Panc1 (cell line): ENCODE results near the gene AMFR.
"Not testable (repeated sequence)": the region's sequence is repeated elsewhere in the genome, so short reads cannot be mapped to it uniquely, and the experiment has no call there.

ENCODE experiments used
- CTCF ChIP-seq: fragments of 450-650 bp; IDR thresholded peaks from 2 replicates; pipeline ENCODE4 v1.5.1; 2017; ENCODE audit warnings: mild to moderate bottlenecking
- POLR2AphosphoS5 ChIP-seq: IDR thresholded peaks from 2 replicates; pipeline ENCODE4 v1.6.1; 2012; ENCODE audit warnings: mild to moderate bottlenecking, low read depth, low read length, moderate library complexity

- not testable (repeated sequence) for TF ChIP-seq CTCF, POLR2AphosphoS5
These were observed 28.6 kb downstream of the AMFR start for GRCh38 chr16:56396724-56397123.
